OCI-LY7 (cell line): ENCODE measurements around the gene PITX3. TPM values are rescaled to one million over a fixed set of nuclear protein-coding genes. Genes with fewer than 3 reads are reported as not detected.
"Not testable (repeated sequence)": the region's sequence is repeated elsewhere in the genome, so short reads cannot be mapped to it uniquely, and the experiment has no call there.

Experiments used
- BruUV-seq: library from RNA; stranded (reverse); fragments of 400-500 nt; replicated peaks from 2 replicates; lab custom pipeline; 2021; lab: Mats Ljungman, UMichigan
- CTCF ChIA-PET: fragments of 300-600 bp; sonication (Branson Sonifier 250); formaldehyde crosslinking; loops from one replicate; lab custom pipeline; 2022; ENCODE audit warnings: antibody characterized with exemption; ENCODE audit not compliant: unreplicated experiment; lab: Charles Lee
- POLR2A ChIA-PET: fragments of 300-600 bp; sonication (Branson Sonifier 250); formaldehyde crosslinking; loops from one replicate; lab custom pipeline; 2022; ENCODE audit warnings: antibody characterized with exemption; lab: Charles Lee
- DNase-seq: peaks from one replicate; pipeline ENCODE4 v3.0.0-alpha.2; 2015; ENCODE audit warnings: low spot score
- H2AFZ ChIP-seq: fragments of 200-600 bp; sonication (generic), shearing (Covaris generic); 2 replicates; pipeline ENCODE4 v1.6.1; 2014; ENCODE audit warnings: mild to moderate bottlenecking, antibody characterized with exemption, low read length, moderate library complexity
- H3K27ac ChIP-seq: fragments of 200-600 bp; sonication (generic); 2 replicates; pipeline ENCODE4 v1.5.1; 2014; ENCODE audit warnings: mixed run types, low read depth, mild to moderate bottlenecking, moderate library complexity, low read length, inconsistent platforms; ENCODE audit not compliant: poor library complexity, severe bottlenecking
- H3K36me3 ChIP-seq: fragments of 200-600 bp; sonication (generic); 2 replicates; pipeline ENCODE4 v1.6.1; 2014; ENCODE audit warnings: mild to moderate bottlenecking, antibody characterized with exemption, low read length, moderate library complexity, mixed read lengths; ENCODE audit not compliant: insufficient read depth
- H3K4me1 ChIP-seq: fragments of 200-600 bp; sonication (generic); 2 replicates; pipeline ENCODE4 v1.5.1; 2014; ENCODE audit warnings: mild to moderate bottlenecking, low read length; ENCODE audit not compliant: insufficient read depth, poor library complexity, severe bottlenecking
- H3K4me2 ChIP-seq: fragments of 200-600 bp; sonication (generic); 2 replicates; pipeline ENCODE4 v1.6.1; 2014; ENCODE audit warnings: mild to moderate bottlenecking, low read length
- H3K4me3 ChIP-seq: fragments of 200-600 bp; sonication (generic); 2 replicates; pipeline ENCODE4 v1.5.1; 2014; ENCODE audit warnings: mild to moderate bottlenecking, low read depth, low read length; ENCODE audit not compliant: poor library complexity, severe bottlenecking
- H3K79me2 ChIP-seq: fragments of 200-600 bp; sonication (generic); 2 replicates; pipeline ENCODE4 v1.6.1; 2016; ENCODE audit warnings: low read depth, mild to moderate bottlenecking, low read length, moderate library complexity, mixed read lengths; ENCODE audit not compliant: insufficient read depth
- H3K9me2 ChIP-seq: fragments of 200-600 bp; sonication (generic); 2 replicates; pipeline ENCODE4 v1.6.1; 2016; ENCODE audit warnings: mild to moderate bottlenecking, low read length, mixed read lengths; ENCODE audit not compliant: insufficient read depth
- H3K9me3 ChIP-seq: fragments of 200-600 bp; sonication (generic); 2 replicates; pipeline ENCODE4 v1.6.1; 2014; ENCODE audit warnings: mild to moderate bottlenecking, mixed run types, low read length, mixed read lengths
- H4K20me1 ChIP-seq: fragments of 200-600 bp; sonication (generic); 2 replicates; pipeline ENCODE4 v1.6.1; 2014; ENCODE audit warnings: mild to moderate bottlenecking, antibody characterized with exemption, low read length, moderate library complexity, mixed read lengths; ENCODE audit not compliant: insufficient read depth
- EZH2phosphoT487 ChIP-seq: fragments of 200-600 bp; sonication (generic); IDR thresholded peaks from 2 replicates; pipeline ENCODE4 v1.6.1; 2018; ENCODE audit warnings: low read depth, borderline replicate concordance, mild to moderate bottlenecking, mixed run types, antibody characterized with exemption, low read length, moderate library complexity, mixed read lengths
- intact Hi-C: fragments of 100-400 bp; cut with micrococcal nuclease; formaldehyde crosslinking; loops from one replicate; pipeline ENCODE4 v1.10.0; 2022; ENCODE audit not compliant: unreplicated experiment
- total RNA-seq, 2 experiments: library from RNA; depleted of rRNA in 1 of 2; stranded (reverse); fragments of >200 nt in 1 of 2; shearing (Covaris generic) in 1 of 2; gene quantifications; 2 replicates each; pipeline ENCODE4 v1.2.3, GENCODE V29; 2014 to 2022
- TF ChIP-seq, protein P1 (sequence below): fragments of 200-600 bp; sonication (generic); conservative IDR thresholded peaks from 2 replicates; pipeline ENCODE4 v1.5.1; 2014; ENCODE audit warnings: mild to moderate bottlenecking, antibody characterized with exemption, low read length, moderate library complexity, mixed read lengths

Gene PITX3
- total RNA-seq, 2 experiments from 2014 or later, result not detected

DNA sequence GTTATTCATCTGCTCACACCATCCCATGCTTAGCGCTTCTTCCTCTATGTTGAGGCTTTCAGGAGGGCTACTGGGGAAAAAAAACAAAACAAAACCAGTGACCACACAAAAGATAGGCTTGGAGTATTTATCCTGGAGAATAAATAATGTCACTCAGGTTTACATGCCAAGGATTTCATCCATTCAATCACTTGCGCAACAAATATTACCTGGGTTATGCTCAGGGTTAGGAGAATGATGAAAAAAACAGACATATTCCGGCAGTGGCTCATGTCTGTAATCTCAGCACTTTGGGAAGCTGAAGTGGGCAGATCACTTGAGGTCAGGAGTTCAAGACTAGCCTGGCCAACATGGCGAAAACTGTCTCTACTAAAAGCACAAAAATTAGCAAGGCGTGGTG is 18.5 kb downstream of the PITX3 start:
- no TSS peak for BruUV-seq
- H3K4me1 ChIP-seq, result peaks cover 3% of the 10 kb centered on the region
- H3K4me2 ChIP-seq, result no peak overlapping the region
- intact Hi-C loops, result no loop called here
- H3K36me3 ChIP-seq, result no peaks in the 10 kb centered on the region
- no peak overlapping the region for H3K27ac ChIP-seq
- no peaks in the 10 kb centered on the region for H4K20me1 ChIP-seq
- TF ChIP-seq, protein P1, sequence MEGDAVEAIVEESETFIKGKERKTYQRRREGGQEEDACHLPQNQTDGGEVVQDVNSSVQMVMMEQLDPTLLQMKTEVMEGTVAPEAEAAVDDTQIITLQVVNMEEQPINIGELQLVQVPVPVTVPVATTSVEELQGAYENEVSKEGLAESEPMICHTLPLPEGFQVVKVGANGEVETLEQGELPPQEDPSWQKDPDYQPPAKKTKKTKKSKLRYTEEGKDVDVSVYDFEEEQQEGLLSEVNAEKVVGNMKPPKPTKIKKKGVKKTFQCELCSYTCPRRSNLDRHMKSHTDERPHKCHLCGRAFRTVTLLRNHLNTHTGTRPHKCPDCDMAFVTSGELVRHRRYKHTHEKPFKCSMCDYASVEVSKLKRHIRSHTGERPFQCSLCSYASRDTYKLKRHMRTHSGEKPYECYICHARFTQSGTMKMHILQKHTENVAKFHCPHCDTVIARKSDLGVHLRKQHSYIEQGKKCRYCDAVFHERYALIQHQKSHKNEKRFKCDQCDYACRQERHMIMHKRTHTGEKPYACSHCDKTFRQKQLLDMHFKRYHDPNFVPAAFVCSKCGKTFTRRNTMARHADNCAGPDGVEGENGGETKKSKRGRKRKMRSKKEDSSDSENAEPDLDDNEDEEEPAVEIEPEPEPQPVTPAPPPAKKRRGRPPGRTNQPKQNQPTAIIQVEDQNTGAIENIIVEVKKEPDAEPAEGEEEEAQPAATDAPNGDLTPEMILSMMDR, result no peak
- TF ChIP-seq EZH2phosphoT487, result no peak
- no peak for DNase-seq
- no peaks in the 10 kb centered on the region for H3K79me2 ChIP-seq
- ChIA-PET POLR2A (interaction anchor here (1.2 kb wide), 1 partner anchor 25 kb away, joined by 3 read pairs; no protein-coding TSS in a partner anchor), CTCF (no interaction called here)
- H3K9me3 ChIP-seq, result no peaks in the 10 kb centered on the region
- H3K4me3 ChIP-seq, result no peak overlapping the region
- H2AFZ ChIP-seq, result no peak overlapping the region
- no peaks in the 10 kb centered on the region for H3K9me2 ChIP-seq

DNA sequence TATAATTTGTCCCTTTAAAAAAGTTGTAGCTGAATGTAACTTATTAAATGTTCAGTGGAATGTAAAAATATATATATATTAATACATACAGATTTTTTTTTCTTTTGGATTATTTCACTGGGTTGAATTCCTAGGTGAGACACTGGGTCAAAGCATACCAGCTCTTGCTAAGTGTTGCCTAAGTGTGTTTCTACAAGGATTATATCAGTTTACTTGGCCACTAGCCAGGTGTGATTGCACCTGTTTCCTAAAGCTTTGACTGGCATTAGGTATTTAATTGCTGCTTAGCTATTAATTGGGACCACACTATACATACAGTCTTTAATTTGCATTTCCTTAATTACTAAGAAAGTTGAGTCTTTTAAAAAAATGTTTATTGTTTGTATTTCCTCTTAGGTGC is 20.7 kb downstream of the PITX3 start:
- H3K9me3 ChIP-seq, result no peaks in the 10 kb centered on the region
- no peak overlapping the region for H3K4me3 ChIP-seq
- intact Hi-C loops, result no loop called here
- H2AFZ ChIP-seq, result no peak overlapping the region
- BruUV-seq, result no TSS peak
- no peaks in the 10 kb centered on the region for H3K9me2 ChIP-seq
- no peaks in the 10 kb centered on the region for H3K36me3 ChIP-seq
- no peak overlapping the region for H3K27ac ChIP-seq
- DNase-seq, result no peak
- H3K79me2 ChIP-seq, result no peaks in the 10 kb centered on the region
- no peaks in the 10 kb centered on the region for H4K20me1 ChIP-seq
- ChIA-PET POLR2A (interaction anchor here (0.6 kb wide), 1 partner anchor 54 kb away, joined by 3 read pairs; no protein-coding TSS in a partner anchor), CTCF (no interaction called here)
- H3K4me2 ChIP-seq, result no peak overlapping the region
- no peak for TF ChIP-seq EZH2phosphoT487
- TF ChIP-seq, protein P1, result no peak
- no peaks in the 10 kb centered on the region for H3K4me1 ChIP-seq

DNA sequence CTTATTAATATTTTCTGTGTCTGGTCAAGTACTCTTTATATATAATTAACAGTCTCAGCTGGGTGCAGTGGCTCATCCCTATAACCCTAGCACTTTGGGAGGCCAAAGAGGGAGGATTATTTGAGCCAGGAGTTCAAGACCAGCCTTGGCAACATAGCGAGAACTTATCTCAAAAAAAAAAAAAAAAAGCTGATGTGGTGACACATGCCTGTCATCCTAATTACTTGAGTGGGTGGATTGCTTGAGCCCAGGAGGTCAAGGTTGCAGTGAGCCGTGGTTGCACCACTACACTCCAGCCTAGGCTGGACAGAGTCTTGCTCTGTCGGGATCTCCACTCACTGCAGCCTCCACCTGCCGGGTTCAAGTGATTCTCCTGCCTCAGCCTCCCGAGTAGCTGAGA is 21.9 kb downstream of the PITX3 start:
- H3K9me3 ChIP-seq, result no peaks in the 10 kb centered on the region
- ChIA-PET POLR2A (interaction anchor here (0.6 to 0.7 kb wide), 3 partner anchors 10 to 231 kb away, joined by 3 read pairs; no protein-coding TSS in a partner anchor), CTCF (interaction anchor here (0.6 kb wide), 1 partner anchor 128 kb away, joined by 4 read pairs; no protein-coding TSS in a partner anchor)
- no peaks in the 10 kb centered on the region for H3K4me1 ChIP-seq
- TF ChIP-seq, protein P1, result no peak
- no peak for TF ChIP-seq EZH2phosphoT487
- DNase-seq, result no peak
- H3K79me2 ChIP-seq, result no peaks in the 10 kb centered on the region
- no TSS peak for BruUV-seq
- intact Hi-C loops, result no loop called here
- H3K4me2 ChIP-seq, result no peak overlapping the region
- no peak overlapping the region for H3K27ac ChIP-seq
- H2AFZ ChIP-seq, result no peak overlapping the region
- H4K20me1 ChIP-seq, result no peaks in the 10 kb centered on the region
- no peaks in the 10 kb centered on the region for H3K9me2 ChIP-seq
- no peaks in the 10 kb centered on the region for H3K36me3 ChIP-seq
- no peak overlapping the region for H3K4me3 ChIP-seq

DNA sequence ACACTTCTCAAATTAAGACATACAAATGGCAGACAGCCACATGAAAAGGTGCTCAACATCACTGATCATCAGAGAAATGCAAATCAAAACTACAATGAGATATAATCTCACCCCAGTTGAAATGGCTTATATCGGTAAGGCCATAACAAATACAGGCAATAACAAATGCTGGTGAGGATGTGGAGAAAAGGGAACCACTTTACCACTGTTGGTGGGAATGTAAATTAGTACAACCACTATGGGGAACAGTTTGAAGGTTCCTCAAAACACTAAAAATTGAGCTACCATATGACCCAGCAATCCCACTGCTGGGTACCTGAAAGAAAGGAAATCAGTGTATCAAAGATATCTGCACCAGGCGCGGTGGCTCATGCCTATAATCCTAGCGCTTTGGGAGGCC is 27.7 kb downstream of the PITX3 start:
- H3K27ac ChIP-seq, H3K9me3 ChIP-seq, CTCF ChIA-PET, H3K4me1 ChIP-seq, H3K9me2 ChIP-seq, H3K4me2 ChIP-seq, intact Hi-C loops, H3K36me3 ChIP-seq, BruUV-seq, H2AFZ ChIP-seq, DNase-seq, H3K79me2 ChIP-seq, H4K20me1 ChIP-seq, H3K4me3 ChIP-seq: not testable (repeated sequence)
- POLR2A ChIA-PET, result interaction anchor here (0.5 kb wide), 1 partner anchor 78 kb away, joined by 6 read pairs; no protein-coding TSS in a partner anchor
